Esophagus (tissue), 2 donors: ENCODE data around the gene VPS39. TPM values are rescaled to one million over a fixed set of nuclear protein-coding genes. Genes with fewer than 3 reads are reported as not detected.

ENCODE experiments used
- H3K27ac ChIP-seq, 2 donors: one replicate each; pipeline ENCODE4 v1.5.1; 2013; ENCODE audit warnings: low read depth in 2 of 2, mild to moderate bottlenecking in 2 of 2, inconsistent platforms in 1 of 2, low read length in 1 of 2, moderate library complexity in 1 of 2
- H3K27me3 ChIP-seq, 2 donors: one replicate each; pipeline ENCODE4 v1.6.1; 2013; ENCODE audit warnings: low read length in 2 of 2, control low read depth in 1 of 2, mild to moderate bottlenecking in 1 of 2; ENCODE audit not compliant: insufficient read depth in 2 of 2, control insufficient read depth in 1 of 2
- H3K36me3 ChIP-seq, 2 donors: one replicate each; pipeline ENCODE4 v1.6.1; 2013; ENCODE audit warnings: low read length in 1 of 2; ENCODE audit not compliant: control insufficient read depth in 2 of 2, insufficient read depth in 2 of 2
- H3K4me1 ChIP-seq, 2 donors: one replicate each; pipeline ENCODE4 v1.6.1; 2013; ENCODE audit warnings: low read length in 1 of 2; ENCODE audit not compliant: control insufficient read depth in 2 of 2, insufficient read depth in 2 of 2
- H3K4me3 ChIP-seq, 2 donors: one replicate each; pipeline ENCODE4 v1.5.1; 2013; ENCODE audit warnings: low read length in 2 of 2, mild to moderate bottlenecking in 2 of 2, low read depth in 1 of 2, moderate library complexity in 1 of 2
- H3K9me3 ChIP-seq, 2 donors: one replicate each; pipeline ENCODE4 v1.6.1; 2013; ENCODE audit warnings: mild to moderate bottlenecking in 2 of 2, low read depth in 1 of 2, low read length in 1 of 2, moderate library complexity in 1 of 2; ENCODE audit not compliant: control insufficient read depth in 2 of 2, insufficient read depth in 1 of 2
- WGBS, 2 donors: extraction: QIAGEN DNeasy Blood & Tissue Kit; methylation state at CpG; one replicate each; pipeline ENCODE4 v1.1.7; 2013; 5-methylcytosine and 5-hydroxymethylcytosine counted together
- polyA plus RNA-seq, 2 donors: library from polyadenylated mRNA; stranded (reverse); fragments of 200-250 nt; gene quantifications; one replicate each; pipeline ENCODE4 v1.2.3, GENCODE V29; 2013
- donor health status: healthy with polysubstance abuse.
- donor health status: Bipolar disorder and iron deficiency.

VPS39 gene
- polyA plus RNA-seq, 2 donors, result 20.7 to 31.7 TPM

- WGBS, 2 donors, result 88 to 90% methylated on average over 3 of the region's 3 CpGs
- Histone ChIP-seq H3K27ac (no peak overlapping the region), H3K27me3 (no peaks in the 10 kb centered on the region), H3K9me3 (no peaks in the 10 kb centered on the region), H3K36me3 (peaks cover 0 to 3% of the 10 kb centered on the region in 2 donors), H3K4me1 (peaks cover 0 to 3% of the 10 kb centered on the region in 2 donors), H3K4me3 (no peak overlapping the region)
These were observed 4.2 kb downstream of the VPS39 start for GRCh38 chr15:42203891-42204290.

- Histone ChIP-seq H3K4me3 (no peak overlapping the region), H3K27ac (no peak overlapping the region), H3K27me3 (no peaks in the 10 kb centered on the region), H3K4me1 (peaks cover 0 to 3% of the 10 kb centered on the region in 2 donors), H3K9me3 (no peaks in the 10 kb centered on the region), H3K36me3 (peaks cover 0 to 3% of the 10 kb centered on the region in 2 donors)
- WGBS, 2 donors, result 53 to 72% methylated on average over 2 of the region's 2 CpGs
These were observed 5.5 kb downstream of the VPS39 start for GRCh38 chr15:42202653-42203052.

GRCh38 chr15:42201801-42202200, 6.3 kb downstream of the VPS39 start:
- H3K9me3 ChIP-seq, result no peaks in the 10 kb centered on the region
- 90 to 96% methylated on average over 1 of the region's 1 CpG for WGBS, 2 donors
- H3K36me3 ChIP-seq, result peaks cover 0 to 3% of the 10 kb centered on the region in 2 donors
- H3K27ac ChIP-seq, result no peak overlapping the region
- no peaks in the 10 kb centered on the region for H3K27me3 ChIP-seq
- H3K4me1 ChIP-seq, result peaks cover 0 to 3% of the 10 kb centered on the region in 2 donors
- H3K4me3 ChIP-seq, result no peak overlapping the region

- Histone ChIP-seq H3K4me1 (peaks cover 0 to 3% of the 10 kb centered on the region in 2 donors), H3K36me3 (peaks cover 0 to 3% of the 10 kb centered on the region in 2 donors), H3K9me3 (no peaks in the 10 kb centered on the region), H3K27ac (no peak overlapping the region), H3K27me3 (no peaks in the 10 kb centered on the region), H3K4me3 (no peak overlapping the region)
- WGBS, 2 donors, result 90 to 91% methylated on average over 5 of the region's 5 CpGs
These were observed 9.0 kb downstream of the VPS39 start for GRCh38 chr15:42199126-42199525.

- no peaks in the 10 kb centered on the region for H3K9me3 ChIP-seq
- no peaks in the 10 kb centered on the region for H3K4me1 ChIP-seq
- no peak overlapping the region for H3K4me3 ChIP-seq
- H3K27me3 ChIP-seq, result no peaks in the 10 kb centered on the region
- 96 to 100% methylated on average over 1 of the region's 1 CpG for WGBS, 2 donors
- H3K36me3 ChIP-seq, result peaks cover 0 to 3% of the 10 kb centered on the region in 2 donors
- H3K27ac ChIP-seq, result no peak overlapping the region
These were observed 9.6 kb downstream of the VPS39 start for GRCh38 chr15:42198516-42198915.

GRCh38 chr15:42194513-42194912, 13.6 kb downstream of the VPS39 start:
- peaks cover 0 to 4% of the 10 kb centered on the region in 2 donors for H3K36me3 ChIP-seq
- WGBS, 2 donors, result 86 to 89% methylated on average over 5 of the region's 5 CpGs
- H3K9me3 ChIP-seq, result no peaks in the 10 kb centered on the region
- no peaks in the 10 kb centered on the region for H3K4me1 ChIP-seq
- H3K27ac ChIP-seq, result no peak overlapping the region
- H3K27me3 ChIP-seq, result no peaks in the 10 kb centered on the region
- no peak overlapping the region for H3K4me3 ChIP-seq

- WGBS, 2 donors, result 84 to 90% methylated on average over 3 of the region's 3 CpGs
- Histone ChIP-seq H3K9me3 (no peaks in the 10 kb centered on the region), H3K36me3 (peaks cover 0 to 4% of the 10 kb centered on the region in 2 donors)
These were observed 14.7 kb downstream of the VPS39 start for GRCh38 chr15:42193383-42193782.

GRCh38 chr15:42191610-42192346, 16.3 kb downstream of the VPS39 start:
- Histone ChIP-seq H3K36me3 (peaks cover 0 to 6% of the 10 kb centered on the region in 2 donors), H3K4me1 (no peaks in the 10 kb centered on the region)
- WGBS, 2 donors, result 89 to 91% methylated on average over 8 of the region's 8 CpGs

More at GRCh38 chr15:42193383-42193782, 14.7 kb downstream of the VPS39 start:
- no peak overlapping the region for H3K27ac ChIP-seq
- no peaks in the 10 kb centered on the region for H3K27me3 ChIP-seq
- no peak overlapping the region for H3K4me3 ChIP-seq
- no peaks in the 10 kb centered on the region for H3K4me1 ChIP-seq

GRCh38 chr15:42190370-42190769, 17.7 kb downstream of the VPS39 start:
- H3K4me3 ChIP-seq, result no peak overlapping the region

More at GRCh38 chr15:42191610-42192346, 16.3 kb downstream of the VPS39 start:
- no peaks in the 10 kb centered on the region for H3K27me3 ChIP-seq
- no peaks in the 10 kb centered on the region for H3K9me3 ChIP-seq
- H3K27ac ChIP-seq, result no peak overlapping the region
- H3K4me3 ChIP-seq, result no peak overlapping the region

GRCh38 chr15:42185801-42186200, 22.3 kb downstream of the VPS39 start:
- no peak overlapping the region for H3K27ac ChIP-seq
- no peaks in the 10 kb centered on the region for H3K4me1 ChIP-seq
- H3K27me3 ChIP-seq, result no peaks in the 10 kb centered on the region
- WGBS, 2 donors, result 97% methylated on average over 1 of the region's 1 CpG
- H3K36me3 ChIP-seq, result peaks cover 8 to 24% of the 10 kb centered on the region in 2 donors
- no peaks in the 10 kb centered on the region for H3K9me3 ChIP-seq
- H3K4me3 ChIP-seq, result no peak overlapping the region

More at GRCh38 chr15:42190370-42190769, 17.7 kb downstream of the VPS39 start:
- Histone ChIP-seq H3K4me1 (no peaks in the 10 kb centered on the region), H3K27ac (no peak overlapping the region), H3K27me3 (no peaks in the 10 kb centered on the region), H3K36me3 (peaks cover 0 to 11% of the 10 kb centered on the region in 2 donors), H3K9me3 (no peaks in the 10 kb centered on the region)
- 96 to 97% methylated on average over 2 of the region's 2 CpGs for WGBS, 2 donors
